B cell (primary cell): ENCODE data around the gene GSS. TPM values are rescaled to one million over a fixed set of nuclear protein-coding genes. Genes with fewer than 3 reads are reported as not detected.

Source experiments
- ATAC-seq: fragments of 200-7000 bp; cut with Tn5 transposase; one replicate; pipeline ENCODE4 v1.10.0; 2021; ENCODE audit warnings: low read depth, mild to moderate bottlenecking, moderate number of reproducible peaks, moderate library complexity
- CTCF ChIA-PET: fragments of 350-600 bp; sonication (Branson Sonifier 250); formaldehyde crosslinking; loops from one replicate; lab custom pipeline; 2021; ENCODE audit warnings: antibody characterized with exemption, inconsistent platforms; lab: Charles Lee
- POLR2A ChIA-PET: fragments of 350-600 bp; sonication (Branson Sonifier 250); formaldehyde crosslinking; loops from one replicate; lab custom pipeline; 2021; ENCODE audit warnings: antibody characterized with exemption; lab: Charles Lee
- DNase-seq: peaks from one replicate; pipeline ENCODE4 v3.0.0; 2013
- H2AFZ ChIP-seq: 2 replicates; pipeline ENCODE4 v1.6.1; 2012; ENCODE audit warnings: mild to moderate bottlenecking, low read depth, low read length; ENCODE audit not compliant: insufficient read depth, poor library complexity, severe bottlenecking
- H3K27ac ChIP-seq, 2 donors: 1 replicate in 1 of 2; 2 replicates in 1 of 2; pipeline ENCODE4 v1.5.1; 2012 to 2013; ENCODE audit warnings: low read length in 2 of 2, mild to moderate bottlenecking in 2 of 2, moderate library complexity in 1 of 2
- H3K27me3 ChIP-seq, 4 experiments: fragments of 200-600 bp in 1 of 4; sonication (generic) in 1 of 4; replicated peaks in 1 of 4; 1 replicate in 2 of 4; 2 replicates in 2 of 4; pipeline versions ENCODE4 v1.6.1 to v1.7.0; 2013 to 2016; ENCODE audit warnings: low read length in 3 of 4, mild to moderate bottlenecking in 2 of 4, mixed read lengths in 1 of 4, moderate library complexity in 1 of 4; ENCODE audit not compliant: insufficient read depth in 4 of 4, control insufficient read depth in 3 of 4; ENCODE audit errors: control extremely low read depth in 1 of 4
- H3K36me3 ChIP-seq, 2 experiments: replicated peaks in 1 of 2; 1 replicate in 1 of 2; 2 replicates in 1 of 2; pipeline versions ENCODE4 v1.6.1 to v1.7.1; 2013; ENCODE audit warnings: low read length in 1 of 2; ENCODE audit not compliant: insufficient read depth in 2 of 2, control insufficient read depth in 1 of 2; ENCODE audit errors: control extremely low read depth in 1 of 2, extremely low read depth in 1 of 2
- H3K4me1 ChIP-seq, 2 donors: fragments of 200-600 bp in 1 of 2; sonication (generic) in 1 of 2; 1 replicate in 1 of 2; 2 replicates in 1 of 2; pipeline versions ENCODE4 v1.5.1 to v1.6.1; 2013 to 2017; ENCODE audit warnings: low read length in 2 of 2; ENCODE audit not compliant: control insufficient read depth in 2 of 2, insufficient read depth in 2 of 2
- H3K4me2 ChIP-seq: replicated peaks from 2 replicates; pipeline ENCODE3; 2012; ENCODE audit warnings: mild to moderate bottlenecking, low read depth, low read length; ENCODE audit not compliant: poor library complexity, severe bottlenecking
- H3K4me3 ChIP-seq, 5 experiments: fragments of 200-600 bp in 1 of 5; sonication (generic) in 1 of 5; 1 replicate in 3 of 5; 2 replicates in 2 of 5; pipeline versions ENCODE4 v1.5.1 to v1.7.0; 2011 to 2016; ENCODE audit warnings: low read length in 4 of 5, mild to moderate bottlenecking in 4 of 5, low read depth in 2 of 5, control low read depth in 1 of 5, moderate library complexity in 1 of 5; ENCODE audit not compliant: insufficient read depth in 1 of 5; ENCODE audit errors: control extremely low read depth in 1 of 5, extremely low read depth in 1 of 5
- H3K79me2 ChIP-seq: fragments of 200-600 bp; sonication (generic); one replicate; pipeline ENCODE4 v1.6.0; 2016; ENCODE audit warnings: low read length; ENCODE audit not compliant: control insufficient read depth, insufficient read depth
- H3K9ac ChIP-seq: fragments of 200-600 bp; sonication (generic); 2 replicates; pipeline ENCODE4 v1.6.1; 2017; ENCODE audit warnings: mild to moderate bottlenecking, low read length, moderate library complexity
- H3K9me3 ChIP-seq, 3 donors: one replicate each; pipeline versions ENCODE4 v1.6.1 to v1.7.1; 2013; ENCODE audit warnings: low read length in 2 of 3; ENCODE audit not compliant: control insufficient read depth in 2 of 3, insufficient read depth in 1 of 3; ENCODE audit errors: control extremely low read depth in 1 of 3
- H4K20me1 ChIP-seq: 2 replicates; pipeline ENCODE4 v1.6.0; 2012; ENCODE audit warnings: mild to moderate bottlenecking, low read length; ENCODE audit not compliant: insufficient read depth, control insufficient read depth, poor library complexity, severe bottlenecking
- H3K27ac Mint-ChIP-seq: one replicate; pipeline ENCODE4 v1.8.0; 2021; ENCODE audit warnings: mixed read lengths
- H3K27me3 Mint-ChIP-seq: one replicate; pipeline ENCODE4 v1.8.0; 2021; ENCODE audit warnings: mixed read lengths
- H3K4me1 Mint-ChIP-seq: one replicate; pipeline ENCODE4 v1.8.0; 2021; ENCODE audit warnings: mixed read lengths
- H3K4me3 Mint-ChIP-seq: one replicate; pipeline ENCODE4 v1.8.0; 2021; ENCODE audit warnings: mixed read lengths
- H3K9me3 Mint-ChIP-seq: one replicate; pipeline ENCODE4 v1.8.0; 2022; ENCODE audit warnings: mixed read lengths; ENCODE audit not compliant: insufficient read depth
- CTCF ChIP-seq: fragments of 200-600 bp; IDR thresholded peaks from one replicate; pipeline ENCODE4 v1.8.0; 2022; ENCODE audit warnings: antibody characterized with exemption, mild to moderate bottlenecking
- EZH2 ChIP-seq: IDR thresholded peaks from 2 replicates; pipeline ENCODE4 v1.6.1; 2012; ENCODE audit warnings: borderline replicate concordance, low read depth, mild to moderate bottlenecking, moderate library complexity, low read length; ENCODE audit not compliant: insufficient read depth, poor library complexity, severe bottlenecking
- WGBS: methylation state at CpG from one replicate; pipeline ENCODE4 v1.1.5; 2013; ENCODE audit warnings: missing lambda C conversion rate; ENCODE audit not compliant: insufficient coverage; 5-methylcytosine and 5-hydroxymethylcytosine counted together
- intact Hi-C: fragments of 100-400 bp; cut with micrococcal nuclease; formaldehyde crosslinking; loops from one replicate; pipeline ENCODE4 v1.10.0; 2022
- polyA plus RNA-seq: library from polyadenylated mRNA; depleted of rRNA; stranded (reverse); fragments of >200 nt; gene quantifications from 2 replicates; pipeline ENCODE4 v1.2.3, GENCODE V29; 2012
- total RNA-seq, 2 donors: library from RNA; stranded (reverse); fragments of 120-200 nt in 1 of 2; gene quantifications; 1 replicate in 1 of 2; 2 replicates in 1 of 2; pipeline versions ENCODE4 v1.2.3 to v1.2.4, GENCODE V29; 2013 to 2022

The GSS gene
- total and polyA plus RNA-seq, 2 donors (not counting 1 experiment from before 2014, with no cell fraction given) = 22.5 to 28.6 TPM

GRCh38 chr20:34980543-34981233 is 25.1 kb upstream of the GSS start:
- no peak overlapping the region for H2AFZ ChIP-seq
- no peak overlapping the region for H3K4me3 ChIP-seq
- intact Hi-C loops = no loop called here
- 93% methylated on average over 17 of the region's 22 CpGs for WGBS
- H4K20me1 ChIP-seq = no peaks in the 10 kb centered on the region
- no peak overlapping the region for H3K9ac ChIP-seq
- ATAC-seq (no peak), DNase-seq (no peak)
- H3K27ac Mint-ChIP-seq = no peak overlapping the region
- H3K4me2 ChIP-seq = no peak overlapping the region
- H3K4me1 Mint-ChIP-seq = no peaks in the 10 kb centered on the region
- H3K9me3 ChIP-seq = peaks cover 0 to 3% (median 0%) of the 10 kb centered on the region in 3 donors
- no peaks in the 10 kb centered on the region for H3K9me3 Mint-ChIP-seq
- H3K27me3 Mint-ChIP-seq = peaks cover 30% of the 10 kb centered on the region
- H3K79me2 ChIP-seq = no peaks in the 10 kb centered on the region
- H3K27ac ChIP-seq = no peak overlapping the region
- TF ChIP-seq CTCF = no peak
- no peak for TF ChIP-seq EZH2
- no peaks in the 10 kb centered on the region for H3K36me3 ChIP-seq
- H3K27me3 ChIP-seq = peaks cover 0 to 23% (median 8%) of the 10 kb centered on the region in 4 experiments
- POLR2A ChIA-PET = no interaction called here
- no peaks in the 10 kb centered on the region for H3K4me1 ChIP-seq
- CTCF ChIA-PET = no interaction called here
- H3K4me3 Mint-ChIP-seq = no peak overlapping the region

DNA sequence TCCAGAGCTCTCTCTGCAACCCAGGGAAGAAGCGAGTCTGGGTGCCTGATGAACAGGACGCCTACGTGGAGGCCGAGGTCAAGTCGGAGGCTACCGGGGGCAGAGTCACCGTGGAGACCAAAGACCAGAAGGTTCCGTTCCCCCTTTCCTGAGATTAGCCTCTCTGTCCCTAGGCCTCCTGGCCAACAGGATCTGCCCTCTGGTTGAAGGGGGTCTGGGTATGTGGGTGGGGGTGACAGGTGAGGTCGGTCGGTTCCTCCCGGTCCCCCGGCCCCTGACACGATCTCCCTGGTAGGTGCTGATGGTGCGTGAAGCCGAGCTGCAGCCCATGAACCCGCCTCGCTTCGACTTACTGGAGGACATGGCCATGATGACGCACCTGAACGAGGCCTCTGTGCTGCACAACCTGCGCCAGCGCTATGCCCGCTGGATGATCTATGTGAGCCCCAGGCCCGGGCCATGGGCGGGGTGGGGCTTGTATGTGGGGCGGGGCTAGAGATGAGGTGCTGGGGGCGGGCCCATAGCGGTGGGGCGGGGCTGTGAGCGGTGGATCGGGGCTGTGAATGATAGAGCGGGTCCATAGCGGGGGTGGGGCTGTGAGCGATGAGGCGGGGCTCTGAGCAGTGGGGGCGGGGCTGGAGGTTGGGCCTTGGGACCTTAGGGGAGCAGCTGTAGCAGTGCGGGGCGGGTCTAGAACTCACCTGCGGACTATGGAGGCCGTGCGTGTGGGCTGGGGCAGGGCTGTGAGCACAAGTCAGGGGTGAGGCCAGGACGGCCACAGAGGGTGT is 24.0 kb upstream of the GSS start:
- no peak overlapping the region for H3K4me2 ChIP-seq
- no peak for ATAC-seq

More for the DNA sequence above, 24.0 kb upstream of the GSS start:
- H3K9me3 Mint-ChIP-seq = no peaks in the 10 kb centered on the region
- H4K20me1 ChIP-seq = no peaks in the 10 kb centered on the region
- ChIA-PET CTCF (no interaction called here), POLR2A (no interaction called here)
- no peaks in the 10 kb centered on the region for H3K79me2 ChIP-seq
- WGBS = 84% methylated on average over 34 of the region's 42 CpGs
- no peak overlapping the region for H2AFZ ChIP-seq
- intact Hi-C loops = no loop called here
- DNase-seq = no peak
- H3K4me3 ChIP-seq = no peak overlapping the region
- H3K27ac ChIP-seq = no peak overlapping the region
- no peaks in the 10 kb centered on the region for H3K4me1 Mint-ChIP-seq
- peaks cover 0 to 3% (median 0%) of the 10 kb centered on the region in 3 donors for H3K9me3 ChIP-seq
- H3K27me3 Mint-ChIP-seq = peaks cover 24% of the 10 kb centered on the region
- H3K4me3 Mint-ChIP-seq = no peak overlapping the region
- no peaks in the 10 kb centered on the region for H3K4me1 ChIP-seq
- TF ChIP-seq CTCF = no peak
- TF ChIP-seq EZH2 = no peak
- no peaks in the 10 kb centered on the region for H3K36me3 ChIP-seq
- no peak overlapping the region for H3K9ac ChIP-seq
- peaks cover 0 to 23% (median 8%) of the 10 kb centered on the region in 4 experiments for H3K27me3 ChIP-seq
- no peak overlapping the region for H3K27ac Mint-ChIP-seq
